ENCODE measurements around the gene SYPL1.

The SYPL1 gene

GRCh38 chr7:106121189-106121810 is 9.2 kb upstream of the SYPL1 start:
- no peak for DNase-seq (ENCODE audit: low read depth)

- no peak for DNase-seq (ENCODE audit: low read depth)
Measured at GRCh38 chr7:106120500-106120899, 8.4 kb upstream of the SYPL1 start.

GRCh38 chr7:106119719-106120118 is 7.6 kb upstream of the SYPL1 start:
- DNase-seq (ENCODE audit: low read depth) = no peak

- DNase-seq (ENCODE audit: low read depth) = no peak
Measured at GRCh38 chr7:106117786-106118544, 5.9 kb upstream of the SYPL1 start.

- DNase-seq (ENCODE audit: low read depth) = no peak
Measured at GRCh38 chr7:106116161-106116704, 4.1 kb upstream of the SYPL1 start.

- DNase-seq (ENCODE audit: low read depth) = peak; percentile 1
Measured at GRCh38 chr7:106114716-106115383, 2.7 kb upstream of the SYPL1 start.

- no peak for DNase-seq (ENCODE audit: low read depth)
Measured at GRCh38 chr7:106112972-106113421, 885 bp upstream of the SYPL1 start.

GRCh38 chr7:106111655-106112117 is 426 bp downstream of the SYPL1 start:
- peak; percentile 40 for DNase-seq (ENCODE audit: low read depth)

GRCh38 chr7:106110885-106111654 is 1.0 kb downstream of the SYPL1 start:
- DNase-seq (ENCODE audit: low read depth) = no peak

- no peak for DNase-seq (ENCODE audit: low read depth)
Measured at GRCh38 chr7:106110238-106110560, 1.9 kb downstream of the SYPL1 start.

- DNase-seq (ENCODE audit: low read depth) = no peak
Measured at GRCh38 chr7:106109521-106110237, 2.4 kb downstream of the SYPL1 start.

- no peak for DNase-seq (ENCODE audit: low read depth)
Measured at GRCh38 chr7:106108991-106109390, 3.1 kb downstream of the SYPL1 start.

- DNase-seq (ENCODE audit: low read depth) = no peak
Measured at GRCh38 chr7:106104721-106105260, 7.3 kb downstream of the SYPL1 start.

GRCh38 chr7:106102387-106102966 is 9.6 kb downstream of the SYPL1 start:
- DNase-seq (ENCODE audit: low read depth) = no peak

- DNase-seq (ENCODE audit: low read depth) = no peak
Measured at GRCh38 chr7:106101726-106102125, 10.4 kb downstream of the SYPL1 start.

- no peak for DNase-seq (ENCODE audit: low read depth)
Measured at GRCh38 chr7:106100863-106101629, 11.1 kb downstream of the SYPL1 start.

GRCh38 chr7:106099539-106099938 is 12.6 kb downstream of the SYPL1 start:
- no peak for DNase-seq (ENCODE audit: low read depth)

GRCh38 chr7:106098889-106099288 is 13.2 kb downstream of the SYPL1 start:
- no peak for DNase-seq (ENCODE audit: low read depth)

GRCh38 chr7:106095634-106096033 is 16.5 kb downstream of the SYPL1 start:
- DNase-seq (ENCODE audit: low read depth) = no peak

GRCh38 chr7:106094780-106095179 is 17.3 kb downstream of the SYPL1 start:
- no peak for DNase-seq (ENCODE audit: low read depth)

Data from activated T-helper 9 cell treated with anti-CD3 and anti-CD28 coated beads, Interleukin-2, amount 50 U/mL, for 16 hours (primary cell).